ENCODE results near the gene AP2A2.

AP2A2 gene

GRCh38 chr11:1017269-1018005 lies 91.8 kb downstream of the AP2A2 start:
- DNase-seq, result no peak

GRCh38 chr11:1018091-1018490 lies 92.4 kb downstream of the AP2A2 start:
- no peak for DNase-seq

GRCh38 chr11:1019321-1019910 lies 93.7 kb downstream of the AP2A2 start:
- no peak for DNase-seq

DNA sequence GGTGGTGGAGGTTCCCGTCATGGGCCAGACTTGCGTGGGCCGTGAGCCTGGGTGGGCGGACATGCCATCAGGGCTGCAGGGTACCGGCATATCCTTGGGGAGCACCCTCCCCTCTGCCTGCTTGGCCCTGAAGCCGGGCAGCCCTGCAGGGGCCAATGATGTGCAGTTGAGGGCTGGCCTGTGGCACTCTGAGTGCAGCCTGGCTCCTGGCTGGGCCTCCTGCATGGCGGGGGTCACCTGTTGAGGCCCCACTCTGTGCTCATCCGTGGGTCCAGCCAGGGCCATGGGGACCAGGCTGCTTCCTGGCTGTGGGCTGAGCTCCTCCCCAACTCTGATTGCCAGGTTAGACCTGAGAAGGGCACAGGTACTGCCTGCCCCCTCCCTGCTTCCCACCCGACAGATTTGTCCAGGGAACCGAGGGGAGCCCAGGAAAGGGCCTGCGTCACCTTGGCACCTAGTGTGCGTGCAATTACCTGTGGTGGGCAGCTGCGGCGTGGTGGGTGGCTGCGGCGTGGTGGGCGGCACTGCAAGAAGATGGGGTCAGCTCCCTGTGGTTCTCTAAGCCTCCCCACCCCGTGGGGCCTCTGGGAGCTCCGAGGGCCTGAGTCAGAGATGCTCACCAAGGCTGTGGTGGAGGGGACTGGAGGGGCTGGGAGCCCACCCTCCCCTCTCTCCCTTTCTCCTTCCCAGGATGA lies 94.7 kb downstream of the AP2A2 start:
- no peak for DNase-seq

DNA sequence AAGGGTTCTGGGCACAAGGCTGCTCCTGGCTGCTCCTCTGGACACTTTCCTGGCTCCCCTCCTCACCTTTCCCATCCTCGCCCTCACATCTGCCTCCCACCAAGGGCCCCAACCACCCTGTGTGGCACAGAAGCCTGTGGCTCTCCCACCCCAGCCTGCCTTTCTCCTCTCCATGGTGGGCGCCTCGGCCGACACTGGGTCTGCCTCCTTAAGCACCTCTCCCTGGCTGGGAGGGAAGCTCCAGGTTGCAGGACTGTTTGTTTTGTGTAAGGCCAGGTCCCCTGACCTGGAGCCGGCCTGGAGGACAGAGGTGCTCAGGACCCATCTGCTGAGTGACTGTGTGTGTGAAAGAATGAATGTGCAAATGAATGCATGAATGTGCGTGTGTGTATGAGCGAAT lies 96.7 kb downstream of the AP2A2 start:
- no peak for DNase-seq

DNA sequence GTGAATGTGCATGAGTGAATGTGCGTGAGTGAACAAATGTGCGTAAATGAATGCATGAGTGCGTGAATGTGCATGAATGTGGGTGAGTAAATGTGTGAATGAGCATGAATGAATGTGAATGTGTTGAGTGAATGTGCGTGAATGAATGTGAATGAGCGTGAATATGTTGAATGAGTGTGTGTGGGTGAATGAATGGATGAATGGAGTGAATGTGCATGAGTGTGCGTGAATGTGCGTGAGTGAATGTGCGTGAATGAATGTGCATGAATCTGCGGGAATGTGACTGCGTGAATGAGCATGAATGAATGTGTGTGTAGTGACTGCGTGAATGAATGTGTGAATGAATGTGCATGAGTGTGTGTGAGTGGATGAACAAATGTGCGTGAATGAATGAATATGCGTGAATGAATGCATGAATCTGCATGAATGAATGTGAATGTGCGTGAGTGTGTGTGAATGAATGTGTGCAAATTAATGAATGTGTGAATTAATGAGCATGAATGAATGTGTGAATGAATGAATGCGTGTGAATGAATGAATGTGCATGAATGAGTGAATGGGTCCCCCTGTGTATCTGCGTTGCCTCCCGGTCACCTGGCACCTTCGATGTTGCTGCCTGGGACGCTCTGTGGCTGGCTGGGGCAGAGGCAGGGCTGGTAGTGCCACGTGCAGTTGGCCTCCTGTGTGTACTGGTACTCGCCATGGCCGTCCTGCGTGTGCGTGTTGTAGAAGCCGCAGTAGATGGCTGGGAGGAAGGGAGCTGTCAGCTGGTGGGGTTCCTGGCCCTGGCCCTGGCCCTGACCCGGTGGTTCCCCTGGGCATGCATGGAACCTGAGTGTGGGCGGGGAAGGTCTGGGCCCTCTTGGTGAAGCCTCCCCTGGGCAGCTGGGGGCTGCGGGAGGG lies 97.5 kb downstream of the AP2A2 start:
- DNase-seq, result no peak

- DNase-seq, result no peak
These were observed 98.3 kb downstream of the AP2A2 start for GRCh38 chr11:1023811-1024596.

GRCh38 chr11:1024597-1025409 lies 99.1 kb downstream of the AP2A2 start:
- no peak for DNase-seq

DNA sequence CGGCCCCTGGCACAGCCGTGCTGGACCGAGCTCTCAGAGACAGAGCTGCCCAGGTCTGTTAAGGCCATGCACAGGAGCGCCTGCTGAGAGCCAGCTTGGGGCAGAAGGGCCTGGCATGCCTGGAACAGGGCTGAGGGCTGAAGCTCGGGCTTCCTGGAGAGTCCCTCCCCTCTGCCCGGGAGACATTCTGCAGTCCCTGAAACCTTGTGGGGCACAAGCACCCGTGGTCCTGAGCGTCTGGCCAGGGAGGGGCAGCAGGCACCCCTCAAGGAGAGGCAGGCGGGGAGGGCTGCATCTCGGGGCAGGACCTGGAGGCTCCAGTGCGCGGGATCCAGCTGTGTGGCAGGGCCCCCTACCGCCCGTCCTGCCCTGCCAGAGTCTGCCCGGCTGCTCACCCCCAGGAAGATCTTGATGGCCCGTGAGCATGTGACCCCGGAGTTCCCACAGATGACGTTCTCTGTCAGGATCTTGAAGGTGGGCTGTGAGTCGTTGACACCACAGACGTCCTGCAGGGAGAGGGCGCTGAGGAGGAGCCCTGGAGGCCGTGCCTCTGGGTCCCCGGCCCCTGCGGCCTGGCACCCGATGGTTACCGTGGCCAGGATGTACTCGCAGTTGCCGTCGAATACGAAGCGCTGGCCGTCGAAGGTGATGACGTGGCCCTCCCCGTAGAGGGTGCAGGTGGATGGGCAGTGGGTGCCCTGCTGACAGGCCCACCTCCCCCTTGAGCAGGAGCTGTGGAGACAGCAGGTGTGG lies 99.9 kb downstream of the AP2A2 start:
- no peak for DNase-seq

GRCh38 chr11:1026163-1026450 lies 100.4 kb downstream of the AP2A2 start:
- DNase-seq, result no peak

DNA sequence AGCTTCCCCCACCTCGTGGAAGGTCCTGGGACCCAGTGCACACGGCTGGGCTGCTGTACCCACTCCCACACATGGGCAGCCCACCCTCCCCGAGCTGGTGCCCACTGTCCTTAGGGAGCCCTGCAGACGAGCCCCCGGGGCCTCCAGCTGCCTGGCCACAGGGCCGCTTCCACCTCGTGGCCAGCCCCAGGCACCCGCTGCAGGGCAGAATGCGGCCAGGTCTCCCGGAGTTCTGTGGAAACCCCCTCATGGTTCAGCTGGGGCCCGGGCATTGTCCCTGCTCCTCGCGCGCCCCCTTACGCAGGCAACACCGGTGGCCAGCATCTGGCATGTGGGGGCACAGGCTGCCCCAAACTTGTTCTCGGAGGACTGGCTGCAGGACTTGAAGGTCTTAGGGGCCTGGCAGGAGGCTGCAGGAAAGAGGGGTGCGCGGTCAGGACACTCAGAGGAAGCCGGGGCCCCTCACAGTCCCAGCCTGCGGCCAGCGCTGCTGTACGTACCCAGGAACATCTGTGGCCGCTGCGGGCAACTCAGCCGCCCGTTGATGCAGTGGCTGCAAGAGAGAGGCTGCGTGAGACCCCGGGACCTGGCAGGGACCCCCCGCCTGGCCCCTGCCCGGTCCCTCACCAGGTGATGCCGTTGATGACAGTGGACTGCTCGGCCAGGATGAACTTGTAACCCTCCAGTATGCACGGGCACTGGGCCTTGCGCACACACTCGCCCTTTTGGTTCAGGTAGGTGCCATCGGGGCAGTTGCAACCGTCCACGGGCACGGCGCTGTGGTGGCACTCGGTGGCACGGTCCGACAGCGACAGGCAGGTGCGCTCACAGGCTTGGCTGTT lies 101.2 kb downstream of the AP2A2 start:
- no peak for DNase-seq

- no peak for DNase-seq
These were observed 102.0 kb downstream of the AP2A2 start for GRCh38 chr11:1027483-1028290.

DNA sequence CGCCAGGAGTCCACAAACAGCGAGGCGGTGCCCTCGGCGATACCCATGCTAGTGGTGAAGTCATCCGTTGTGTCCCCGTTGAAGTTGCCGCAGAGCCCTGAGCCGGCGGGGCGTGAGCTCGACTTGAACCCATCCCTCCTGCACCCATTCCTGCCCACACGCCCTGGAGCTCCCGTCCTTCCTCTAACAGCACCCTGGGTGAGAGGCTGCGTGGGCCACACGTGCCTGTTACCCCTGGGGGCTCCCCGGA lies 102.5 kb downstream of the AP2A2 start:
- no peak for DNase-seq

GRCh38 chr11:1028616-1029015 lies 102.9 kb downstream of the AP2A2 start:
- no peak for DNase-seq

DNA sequence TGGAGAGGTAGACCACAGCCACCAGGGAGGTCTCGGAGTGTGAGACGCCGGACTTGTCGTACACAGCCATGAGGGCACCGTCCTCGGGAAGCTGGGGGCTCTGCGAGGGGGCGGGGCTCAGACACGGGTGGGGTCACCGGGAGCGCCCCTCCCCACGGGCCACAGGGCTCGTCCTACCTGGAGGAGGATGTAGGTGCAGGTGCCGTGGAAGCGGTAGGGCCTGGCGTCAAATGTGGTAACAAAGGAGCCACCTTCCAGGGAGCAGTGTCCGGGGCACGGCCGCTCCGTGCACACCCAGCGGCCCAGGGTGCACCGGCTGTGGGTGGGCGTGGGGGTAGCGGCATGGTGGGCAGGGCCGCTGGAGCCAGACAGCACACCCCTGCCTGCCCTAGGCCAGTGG lies 103.4 kb downstream of the AP2A2 start:
- no peak for DNase-seq

GRCh38 chr11:1029654-1030053 lies 104.0 kb downstream of the AP2A2 start:
- DNase-seq, result no peak

GRCh38 chr11:1030086-1030485 lies 104.4 kb downstream of the AP2A2 start:
- DNase-seq, result no peak

GRCh38 chr11:1030556-1030955 lies 104.9 kb downstream of the AP2A2 start:
- DNase-seq, result no peak

DNA sequence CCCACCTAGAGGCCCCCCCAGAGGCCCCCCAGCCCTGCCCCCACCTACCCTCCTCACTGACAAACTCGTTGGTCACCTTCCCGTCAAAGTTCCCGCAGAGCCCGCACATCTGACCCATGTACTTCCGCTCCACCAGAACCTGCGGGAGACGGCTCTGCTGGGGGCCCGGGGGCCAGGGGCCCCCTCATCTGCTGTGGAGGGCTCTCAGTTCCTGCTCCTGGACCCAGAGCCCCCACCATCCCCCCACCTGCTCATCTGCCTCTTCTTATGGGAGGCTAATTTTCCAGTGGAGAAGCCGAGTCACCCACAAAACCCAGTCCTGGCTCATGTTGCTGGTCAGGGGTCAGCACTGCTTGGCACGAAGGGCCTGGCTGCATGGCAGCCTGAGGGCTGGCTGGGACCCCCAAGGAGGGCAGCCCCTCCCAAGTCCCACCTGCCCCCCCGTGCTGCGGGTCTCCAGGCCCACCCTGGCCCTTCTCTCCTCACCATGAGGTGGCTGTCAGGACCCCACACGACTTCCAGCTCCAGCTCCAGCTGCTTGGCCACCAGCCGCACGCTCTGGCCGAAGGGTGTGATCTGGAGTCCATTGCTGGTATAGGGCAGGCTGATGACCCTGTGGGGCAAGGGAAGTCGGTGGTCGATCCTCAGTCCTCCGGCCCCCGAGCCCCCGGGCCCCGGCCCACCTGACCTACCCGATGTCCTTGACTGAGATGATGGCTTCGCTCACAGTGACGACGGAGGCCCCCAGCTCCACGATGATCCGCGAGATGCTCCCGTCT lies 105.6 kb downstream of the AP2A2 start:
- no peak for DNase-seq
